Nephron (organoid): ENCODE data around the gene TSPYL1.

Experiments
- H3K27ac Mint-ChIP-seq, 3 experiments: 2 replicates each; pipeline ENCODE4 v1.8.0; 2020; ENCODE audit warnings: mixed read lengths in 3 of 3, mild to moderate bottlenecking in 2 of 3, moderate library complexity in 1 of 3
- H3K27me3 Mint-ChIP-seq: 2 replicates; pipeline ENCODE4 v1.8.0; 2021; ENCODE audit warnings: low read depth, mild to moderate bottlenecking, moderate library complexity, mixed read lengths
- H3K36me3 Mint-ChIP-seq: 2 replicates; pipeline ENCODE4 v1.8.0; 2020; ENCODE audit warnings: low read depth, mixed read lengths
- H3K4me1 Mint-ChIP-seq: 2 replicates; pipeline ENCODE4 v1.8.0; 2020; ENCODE audit warnings: mixed read lengths
- H3K4me3 Mint-ChIP-seq, 3 experiments: 2 replicates each; pipeline ENCODE4 v1.8.0; 2020; ENCODE audit warnings: mild to moderate bottlenecking in 3 of 3, mixed read lengths in 3 of 3, moderate library complexity in 2 of 3
- H3K9me3 Mint-ChIP-seq: 2 replicates; pipeline ENCODE4 v1.8.0; 2020; ENCODE audit warnings: mixed read lengths
- CTCF ChIP-seq, 3 experiments: fragments of 200-600 bp; sonication (generic); IDR thresholded peaks; one replicate each; pipeline ENCODE4 v1.5.0; 2021; ENCODE audit warnings: antibody characterized with exemption in 3 of 3; ENCODE audit not compliant: unreplicated experiment in 3 of 3

Gene TSPYL1

GRCh38 chr6:116301104-116301503, 21.4 kb upstream of the TSPYL1 start:
- Mint-ChIP-seq H3K27ac (peak overlapping the region in 1 of 3 experiments; percentile 38), H3K9me3 (peaks cover 14% of the 10 kb centered on the region), H3K4me1 (peaks cover 6% of the 10 kb centered on the region)

GRCh38 chr6:116300566-116300965, 20.8 kb upstream of the TSPYL1 start:
- peaks cover 6% of the 10 kb centered on the region for H3K4me1 Mint-ChIP-seq
- H3K4me3 Mint-ChIP-seq: no peak overlapping the region
- TF ChIP-seq CTCF (IDR thresholded peaks at IDR 0.05; ENCODE audit: unreplicated experiment in 3 of 3): no peak
- peaks cover 9% of the 10 kb centered on the region for H3K36me3 Mint-ChIP-seq
- peak overlapping the region in 2 of 3 experiments; percentile 6 to 38 for H3K27ac Mint-ChIP-seq
- H3K9me3 Mint-ChIP-seq: peaks cover 14% of the 10 kb centered on the region
- H3K27me3 Mint-ChIP-seq: no peaks in the 10 kb centered on the region

More at GRCh38 chr6:116301104-116301503, 21.4 kb upstream of the TSPYL1 start:
- no peak overlapping the region for H3K4me3 Mint-ChIP-seq
- no peaks in the 10 kb centered on the region for H3K27me3 Mint-ChIP-seq
- peaks cover 9% of the 10 kb centered on the region for H3K36me3 Mint-ChIP-seq
- TF ChIP-seq CTCF (IDR thresholded peaks at IDR 0.05; ENCODE audit: unreplicated experiment in 3 of 3): no peak

- Mint-ChIP-seq H3K4me3 (no peak overlapping the region), H3K9me3 (peaks cover 14% of the 10 kb centered on the region), H3K27ac (no peak overlapping the region), H3K27me3 (no peaks in the 10 kb centered on the region), H3K36me3 (peaks cover 9% of the 10 kb centered on the region), H3K4me1 (peaks cover 6% of the 10 kb centered on the region)
- TF ChIP-seq CTCF (IDR thresholded peaks at IDR 0.05; ENCODE audit: unreplicated experiment in 3 of 3): no peak
These were observed 19.2 kb upstream of the TSPYL1 start for GRCh38 chr6:116298973-116299372.

- TF ChIP-seq CTCF (IDR thresholded peaks at IDR 0.05; ENCODE audit: unreplicated experiment in 3 of 3): no peak
- Mint-ChIP-seq H3K9me3 (peaks cover 14% of the 10 kb centered on the region), H3K4me3 (no peak overlapping the region), H3K4me1 (peaks cover 6% of the 10 kb centered on the region), H3K27ac (no peak overlapping the region), H3K36me3 (peaks cover 9% of the 10 kb centered on the region), H3K27me3 (no peaks in the 10 kb centered on the region)
These were observed 18.5 kb upstream of the TSPYL1 start for GRCh38 chr6:116298273-116298672.

- peaks cover 5% of the 10 kb centered on the region for H3K9me3 Mint-ChIP-seq
- peaks cover 4% of the 10 kb centered on the region for H3K36me3 Mint-ChIP-seq
- H3K4me3 Mint-ChIP-seq: no peak overlapping the region
- no peak for TF ChIP-seq CTCF (IDR thresholded peaks at IDR 0.05; ENCODE audit: unreplicated experiment in 3 of 3)
- no peak overlapping the region for H3K27ac Mint-ChIP-seq
- no peaks in the 10 kb centered on the region for H3K27me3 Mint-ChIP-seq
- no peaks in the 10 kb centered on the region for H3K4me1 Mint-ChIP-seq
These were observed 12.8 kb upstream of the TSPYL1 start for GRCh38 chr6:116292553-116292952.

GRCh38 chr6:116291701-116292396, 12.1 kb upstream of the TSPYL1 start:
- Mint-ChIP-seq H3K27ac (no peak overlapping the region), H3K9me3 (peaks cover 5% of the 10 kb centered on the region)
- no peak for TF ChIP-seq CTCF (IDR thresholded peaks at IDR 0.05; ENCODE audit: unreplicated experiment in 3 of 3)

More at GRCh38 chr6:116291701-116292396, 12.1 kb upstream of the TSPYL1 start:
- H3K4me1 Mint-ChIP-seq: no peaks in the 10 kb centered on the region
- H3K36me3 Mint-ChIP-seq: peaks cover 4% of the 10 kb centered on the region
- no peaks in the 10 kb centered on the region for H3K27me3 Mint-ChIP-seq
- no peak overlapping the region for H3K4me3 Mint-ChIP-seq
